HG03378 (cell line): ENCODE measurements around the gene TRMT112.

Experiments
- ATAC-seq: cut with Tn5 transposase; IDR thresholded peaks from one replicate; pipeline ENCODE4 v1.9.1; 2021; ENCODE audit warnings: mild to moderate bottlenecking, moderate library complexity; ENCODE audit not compliant: unreplicated experiment

TRMT112 gene

DNA sequence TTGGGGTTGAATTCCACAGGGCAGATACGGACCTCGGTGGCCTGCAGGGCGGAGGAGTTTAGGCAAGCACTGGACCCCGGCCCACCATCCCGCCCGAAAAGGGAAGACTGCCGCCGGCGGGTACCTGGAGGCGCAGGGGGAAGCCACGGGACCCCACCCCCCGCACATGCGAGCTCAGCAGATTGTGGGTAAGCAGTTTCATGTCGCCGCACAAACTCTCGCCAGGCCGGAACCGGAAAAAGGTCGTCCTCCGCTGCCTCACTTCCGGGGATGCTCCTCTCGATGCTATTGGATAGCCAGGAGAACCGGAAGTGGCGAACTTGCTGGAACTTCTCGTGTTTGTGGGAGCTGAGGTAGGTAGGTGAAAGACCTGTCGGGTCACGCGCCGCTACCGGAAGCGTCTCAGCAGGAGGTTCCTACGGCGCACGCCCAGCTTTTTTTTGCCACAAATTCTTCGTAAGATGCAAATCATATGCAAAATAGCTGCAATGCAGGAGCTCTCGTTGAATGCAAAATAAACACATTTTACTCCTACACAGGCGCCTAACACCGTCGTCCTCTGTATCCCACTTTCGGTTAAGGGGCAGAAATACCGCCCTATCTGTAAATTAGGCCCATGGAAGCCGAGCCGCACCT is at the start of gene TRMT112:
Gene TRMT112, minus strand, starts transcription at position 235 of the 636 bp plus-strand sequence. Its CDS starts 33 bp downstream, at position 202.
- ATAC-seq: peak; percentile 69

DNA sequence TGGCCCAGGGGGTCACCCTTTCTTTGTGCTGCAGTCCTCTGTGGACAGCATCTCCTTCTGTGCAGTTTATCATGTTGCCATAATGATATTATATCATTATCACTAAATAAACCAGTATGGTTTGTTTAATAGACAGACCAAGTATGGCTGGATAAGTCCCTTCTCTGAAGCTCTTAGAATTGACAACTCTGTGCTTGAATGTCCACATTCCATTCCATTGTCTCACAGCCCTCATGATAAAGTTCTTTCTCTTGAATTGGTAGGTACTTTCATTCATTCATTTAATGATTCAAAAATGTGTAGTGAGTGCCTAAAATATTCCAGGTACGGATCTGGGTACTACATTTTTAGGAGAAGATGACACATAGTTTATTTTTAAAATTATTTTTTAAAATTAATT is 49.4 kb upstream of the TRMT112 start:
- ATAC-seq: no peak

DNA sequence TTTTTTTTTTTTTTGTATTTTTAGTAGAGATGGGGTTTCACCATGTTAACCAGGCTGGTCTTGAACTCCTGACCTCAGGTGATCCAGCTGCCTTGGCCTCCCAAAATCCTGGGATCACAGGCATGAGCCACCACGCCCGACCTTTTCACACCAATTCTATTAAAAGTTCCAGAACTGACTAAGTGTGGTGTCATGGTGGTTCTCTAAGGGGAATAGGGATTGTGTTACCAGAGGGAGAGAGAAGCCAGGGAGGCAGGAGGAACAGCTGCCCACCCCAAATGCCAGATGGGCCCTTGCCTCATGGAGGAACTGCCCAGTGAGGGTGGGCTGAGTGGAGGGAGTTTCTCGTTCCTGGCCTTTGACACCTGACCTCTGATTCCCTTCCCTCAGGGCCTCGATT is 47.6 kb upstream of the TRMT112 start:
- no peak for ATAC-seq

DNA sequence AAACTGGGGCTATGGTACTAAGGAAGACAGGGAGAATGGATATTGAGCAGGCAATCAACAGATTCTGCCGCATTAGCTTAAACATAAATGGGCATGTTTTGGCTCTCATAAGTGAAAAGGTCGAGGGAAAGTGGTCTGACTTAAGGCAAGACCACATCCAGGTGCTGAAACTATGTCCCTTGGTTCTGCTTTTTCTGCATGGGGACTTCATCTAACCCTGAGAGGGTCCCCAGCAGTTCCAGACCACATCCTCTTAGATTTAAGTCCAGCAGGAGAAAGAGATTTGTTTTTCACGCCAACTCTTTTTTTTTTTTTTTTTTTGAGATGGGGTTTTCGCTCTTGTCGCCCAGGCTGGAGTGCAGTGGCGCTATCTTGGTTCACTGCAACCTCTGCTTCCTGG is 47.1 kb upstream of the TRMT112 start:
- ATAC-seq: no peak

DNA sequence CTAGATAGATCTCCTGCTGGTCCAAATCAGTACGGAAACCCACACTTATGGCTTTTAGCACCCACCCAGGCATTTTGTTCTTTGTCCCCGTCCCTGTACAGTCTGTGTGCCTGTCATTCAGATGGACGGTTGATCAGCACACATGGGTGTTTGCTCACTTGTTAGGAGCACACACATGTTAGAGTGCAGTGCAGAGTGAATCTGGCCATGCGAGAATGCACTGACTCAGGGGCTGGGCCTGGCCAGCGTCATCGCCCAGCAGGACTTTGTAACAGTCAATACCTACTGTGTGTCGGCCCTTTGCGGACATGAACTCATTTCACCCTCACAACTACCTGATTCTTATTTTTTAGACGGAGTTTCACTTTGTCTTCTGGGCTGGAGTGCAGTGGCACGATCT is 45.0 kb upstream of the TRMT112 start:
- ATAC-seq: no peak

DNA sequence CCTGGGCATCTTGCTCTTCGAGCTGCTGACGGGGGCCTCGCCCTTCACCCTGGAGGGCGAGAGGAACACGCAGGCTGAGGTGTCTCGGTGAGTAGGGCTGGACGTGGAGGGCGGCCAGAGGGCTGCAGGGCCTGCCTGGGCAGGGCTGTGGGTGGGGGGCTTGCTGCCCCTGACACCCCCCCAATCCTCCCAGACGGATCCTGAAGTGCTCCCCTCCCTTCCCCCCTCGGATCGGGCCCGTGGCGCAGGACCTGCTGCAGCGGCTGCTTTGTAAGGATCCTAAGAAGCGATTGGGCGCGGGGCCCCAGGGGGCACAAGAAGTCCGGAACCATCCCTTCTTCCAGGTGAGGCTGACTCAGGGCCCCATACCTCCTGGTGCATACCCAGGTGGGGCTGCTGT is 44.3 kb upstream of the TRMT112 start:
- ATAC-seq: no peak

DNA sequence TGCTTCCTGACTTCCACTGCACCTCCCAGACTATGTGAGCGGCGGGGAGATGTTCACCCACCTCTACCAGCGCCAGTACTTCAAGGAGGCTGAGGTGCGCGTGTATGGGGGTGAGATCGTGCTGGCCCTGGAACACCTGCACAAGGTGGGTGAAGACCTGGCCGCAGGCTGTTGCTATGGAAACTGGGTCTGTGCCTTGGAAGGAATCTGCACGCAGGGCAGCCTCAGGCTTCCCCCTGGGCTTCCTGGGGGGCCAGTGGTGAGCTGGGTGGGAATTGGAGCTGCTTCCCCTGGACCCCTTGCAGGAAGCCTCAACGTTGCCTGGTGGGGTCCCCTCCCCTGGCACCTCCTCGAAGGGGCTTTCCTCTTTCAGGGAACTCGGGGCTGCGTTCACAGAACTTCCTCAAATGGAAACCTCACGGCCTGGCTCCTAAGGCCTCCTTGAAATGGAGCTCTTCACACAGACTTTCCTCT is 43.1 kb upstream of the TRMT112 start:
- ATAC-seq: no peak

DNA sequence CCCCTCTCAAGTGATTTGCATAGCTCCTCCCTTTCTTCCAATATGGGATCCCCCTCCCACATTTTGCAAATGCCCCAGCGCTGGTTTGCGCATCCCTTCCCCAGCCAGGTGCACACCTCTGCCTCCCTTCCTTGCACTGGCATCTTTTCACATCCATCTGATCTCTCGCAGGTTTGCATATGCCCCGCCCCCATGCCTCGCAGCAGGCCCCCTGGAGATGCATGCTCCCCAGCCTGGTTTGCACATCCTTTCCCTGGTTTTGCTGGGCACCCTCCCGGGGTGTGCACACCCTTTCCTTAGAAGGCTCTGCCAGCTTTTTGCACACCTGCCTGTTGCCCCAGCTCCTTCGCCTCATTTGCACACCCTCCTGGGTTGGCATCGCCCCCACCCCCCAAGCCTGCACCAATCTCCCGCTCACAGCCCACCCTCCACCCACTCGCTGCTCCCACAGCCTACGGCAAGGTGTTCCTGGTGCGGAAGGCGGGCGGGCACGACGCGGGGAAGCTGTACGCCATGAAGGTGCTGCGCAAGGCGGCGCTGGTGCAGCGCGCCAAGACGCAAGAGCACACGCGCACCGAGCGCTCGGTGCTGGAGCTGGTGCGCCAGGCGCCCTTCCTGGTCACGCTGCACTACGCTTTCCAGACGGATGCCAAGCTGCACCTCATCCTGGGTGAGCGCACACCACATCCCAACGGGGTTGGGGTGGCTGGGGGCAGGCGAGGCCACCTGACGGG is 42.5 kb upstream of the TRMT112 start:
- no peak for ATAC-seq

DNA sequence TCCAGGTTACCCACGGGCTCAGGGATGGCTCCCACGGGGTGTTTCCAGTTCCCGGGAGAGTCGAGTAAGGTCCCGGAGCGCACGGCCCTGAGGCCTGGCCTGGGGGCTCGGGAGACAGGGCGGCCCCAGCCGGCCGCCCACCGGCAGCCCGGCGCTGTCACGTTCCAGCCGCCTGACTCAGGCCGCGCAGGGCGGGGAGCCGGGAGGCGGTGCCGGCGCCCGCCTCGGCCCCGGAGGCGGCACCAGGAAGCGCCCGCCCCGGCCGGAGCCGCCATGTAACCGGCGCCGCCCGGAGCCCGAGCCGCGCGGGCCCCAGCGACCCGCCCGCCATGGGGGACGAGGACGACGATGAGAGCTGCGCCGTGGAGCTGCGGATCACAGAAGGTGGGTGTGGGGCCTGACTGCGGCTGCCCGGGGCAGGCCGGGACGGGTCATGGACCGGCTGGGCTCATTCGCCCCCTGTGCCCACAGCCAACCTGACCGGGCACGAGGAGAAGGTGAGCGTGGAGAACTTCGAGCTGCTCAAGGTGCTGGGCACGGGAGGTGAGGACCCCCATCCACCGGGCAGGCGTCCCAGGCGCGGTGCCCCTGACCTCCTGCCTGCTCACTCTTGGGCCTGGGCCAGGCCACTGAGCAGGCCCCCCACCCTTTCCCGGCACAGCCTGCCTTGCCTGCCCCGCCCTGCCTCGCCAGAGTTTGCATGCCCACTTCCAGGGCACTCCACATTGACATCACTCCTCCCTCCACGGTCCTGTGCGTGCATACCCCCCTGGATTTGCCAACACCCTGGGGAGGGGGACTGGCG is 41.8 kb upstream of the TRMT112 start, which contains the start of gene RPS6KA4:
Gene RPS6KA4, plus strand, starts transcription at position 256 of the 805 bp plus-strand sequence. Its CDS starts 74 bp downstream, at position 330.
- ATAC-seq: no peak

DNA sequence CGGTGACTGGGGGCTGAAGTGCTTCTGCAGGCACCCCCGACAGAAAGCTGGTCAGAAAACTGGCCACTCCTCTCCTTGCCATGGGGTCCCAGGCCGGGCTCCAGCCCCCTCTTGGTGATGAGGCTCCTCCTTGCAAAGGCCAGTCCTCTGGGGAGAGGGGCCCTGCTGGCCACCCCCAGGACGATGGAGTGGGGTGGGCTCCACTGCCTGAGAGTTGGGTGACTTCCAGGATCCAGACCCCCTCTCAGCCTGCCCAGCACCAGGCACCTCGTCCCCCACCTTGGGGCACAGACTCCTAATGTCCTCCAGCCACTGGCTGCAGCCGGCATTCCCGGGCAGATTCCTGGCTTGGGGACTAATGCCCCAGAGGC is 41.2 kb upstream of the TRMT112 start:
- ATAC-seq: no peak

DNA sequence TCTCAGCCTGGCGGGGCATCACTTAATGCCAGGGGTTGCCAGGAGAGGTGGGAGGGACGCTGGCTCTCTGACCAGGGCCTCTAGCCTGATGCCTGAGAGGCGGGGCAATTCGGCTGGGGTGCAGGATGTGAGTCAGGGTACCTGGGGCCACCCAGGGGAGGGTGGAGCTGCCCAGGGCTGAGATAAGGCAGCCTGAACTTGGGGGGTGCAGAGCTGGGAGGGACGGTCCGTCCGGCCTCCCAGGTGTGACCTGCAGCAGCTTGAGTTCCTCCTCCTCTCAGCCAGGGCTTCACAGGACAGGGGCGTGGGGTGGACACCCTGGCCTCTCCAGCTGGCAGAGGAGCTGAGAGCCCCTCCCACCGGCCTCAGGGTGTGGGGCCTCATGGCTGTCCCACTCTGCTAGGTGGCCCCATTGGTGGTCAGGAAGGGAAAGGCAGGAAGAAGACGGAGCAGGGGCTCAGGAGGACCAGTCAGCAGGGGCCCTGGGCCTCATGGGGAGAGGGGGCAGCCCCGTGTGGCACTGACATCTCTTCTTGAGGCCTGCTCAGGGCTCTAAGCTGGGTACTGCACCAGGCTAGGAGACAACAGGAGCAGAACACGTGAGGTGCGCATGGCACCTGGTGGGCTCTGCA is 40.7 kb upstream of the TRMT112 start:
- ATAC-seq: no peak

DNA sequence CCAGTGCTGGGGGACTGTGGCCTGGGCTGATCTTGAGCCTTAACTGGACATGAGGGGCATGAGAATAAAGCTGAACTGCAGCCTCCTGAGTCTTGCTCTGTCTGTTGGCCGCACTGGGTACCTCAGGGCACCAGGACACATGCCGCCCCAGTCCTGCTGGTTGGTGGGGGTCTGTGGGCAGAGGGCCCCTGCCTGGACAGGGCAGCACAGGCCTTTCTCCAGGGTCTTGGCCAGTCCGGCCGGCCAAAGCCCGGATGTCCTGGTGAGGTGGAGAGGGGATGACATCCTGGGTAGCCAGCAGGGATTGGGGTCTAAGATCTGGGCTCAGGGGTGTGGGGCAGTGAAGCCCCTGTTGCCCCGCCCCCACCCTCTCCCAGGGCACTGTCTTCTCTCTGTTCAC is 40.1 kb upstream of the TRMT112 start:
- ATAC-seq: no peak

DNA sequence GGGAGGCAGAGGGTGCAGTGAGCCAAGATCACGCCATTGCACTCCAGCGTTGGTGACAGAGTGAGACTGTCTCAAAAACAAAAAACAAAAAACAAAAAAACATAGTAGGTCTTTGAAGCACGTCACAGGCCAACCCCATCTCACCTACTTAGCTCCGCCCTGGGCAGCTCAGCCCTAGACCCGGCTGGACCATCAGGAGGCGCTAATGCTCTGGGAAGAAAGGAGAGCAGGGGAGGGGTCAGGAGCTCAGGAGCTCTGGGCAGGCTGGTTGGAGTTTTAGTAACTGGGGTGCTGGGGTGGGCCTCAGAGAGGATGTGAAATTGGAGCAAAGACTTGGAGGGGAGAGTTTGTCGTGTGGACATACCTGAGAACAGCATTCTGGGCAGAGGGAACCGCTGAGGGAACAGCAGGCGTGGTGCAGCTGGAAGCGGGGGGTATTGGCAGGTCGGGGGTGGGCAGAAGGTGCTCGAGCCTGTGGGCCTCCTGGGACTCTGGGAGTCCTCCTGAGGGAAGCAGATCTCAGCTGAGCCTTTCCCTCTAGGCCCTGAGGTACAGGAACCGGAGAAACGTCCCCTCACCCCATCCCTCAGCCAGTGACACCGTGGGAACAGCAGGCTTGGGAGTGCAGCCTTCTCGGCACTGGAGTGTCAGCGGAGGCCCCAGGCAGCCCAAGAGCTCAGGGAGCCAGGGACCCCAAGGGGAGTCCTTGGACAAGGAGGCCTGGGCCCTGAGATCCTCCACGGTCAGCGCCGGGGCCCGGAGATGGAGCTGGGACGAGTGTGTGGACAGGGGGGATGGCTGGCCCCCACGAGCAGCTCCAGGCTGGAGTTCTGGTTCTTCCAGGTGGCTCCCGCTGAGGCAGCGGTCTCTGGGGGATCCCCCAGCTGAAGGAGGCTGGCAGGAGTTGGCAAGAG is 39.4 kb upstream of the TRMT112 start:
- no peak for ATAC-seq

DNA sequence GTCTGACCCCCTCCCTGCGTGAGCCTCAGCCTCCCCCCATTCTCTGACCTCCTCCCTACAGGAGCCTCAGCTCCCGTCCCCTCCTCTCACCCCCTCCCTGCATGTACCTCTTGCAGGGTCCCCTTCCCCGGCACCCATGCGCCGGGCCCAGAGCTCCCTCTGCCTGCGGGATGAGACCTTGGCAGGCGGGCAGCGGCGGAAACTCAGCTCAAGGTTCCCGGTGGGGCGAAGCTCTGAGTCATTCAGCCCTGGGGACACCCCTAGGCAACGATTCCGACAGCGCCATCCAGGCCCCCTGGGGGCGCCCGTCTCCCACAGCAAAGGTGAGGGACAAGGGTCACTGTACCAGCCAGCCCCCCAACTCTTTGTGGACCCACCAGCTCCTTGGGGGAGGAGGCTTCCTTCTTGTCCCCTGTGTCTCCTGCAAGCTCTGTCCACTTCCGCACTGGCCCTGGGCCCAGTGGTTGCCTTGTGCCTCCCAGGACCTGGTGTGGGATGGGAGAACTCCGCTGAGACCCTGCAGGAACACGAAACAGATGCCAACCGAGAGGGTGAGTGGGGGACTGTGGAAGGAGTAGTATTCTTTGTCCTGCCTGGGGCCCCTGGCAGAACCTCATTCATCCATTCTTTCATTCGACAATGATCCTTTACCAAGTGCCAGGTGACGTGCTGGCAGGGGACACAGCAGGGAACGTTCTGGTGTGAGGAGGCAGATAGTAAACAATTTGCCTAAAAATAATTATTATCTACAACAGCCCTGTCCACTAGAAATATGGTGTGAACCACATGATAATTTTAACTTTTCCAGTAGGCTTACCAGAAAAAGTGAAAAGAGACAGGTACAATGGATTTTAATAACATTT is 38.0 kb upstream of the TRMT112 start:
- ATAC-seq: no peak

DNA sequence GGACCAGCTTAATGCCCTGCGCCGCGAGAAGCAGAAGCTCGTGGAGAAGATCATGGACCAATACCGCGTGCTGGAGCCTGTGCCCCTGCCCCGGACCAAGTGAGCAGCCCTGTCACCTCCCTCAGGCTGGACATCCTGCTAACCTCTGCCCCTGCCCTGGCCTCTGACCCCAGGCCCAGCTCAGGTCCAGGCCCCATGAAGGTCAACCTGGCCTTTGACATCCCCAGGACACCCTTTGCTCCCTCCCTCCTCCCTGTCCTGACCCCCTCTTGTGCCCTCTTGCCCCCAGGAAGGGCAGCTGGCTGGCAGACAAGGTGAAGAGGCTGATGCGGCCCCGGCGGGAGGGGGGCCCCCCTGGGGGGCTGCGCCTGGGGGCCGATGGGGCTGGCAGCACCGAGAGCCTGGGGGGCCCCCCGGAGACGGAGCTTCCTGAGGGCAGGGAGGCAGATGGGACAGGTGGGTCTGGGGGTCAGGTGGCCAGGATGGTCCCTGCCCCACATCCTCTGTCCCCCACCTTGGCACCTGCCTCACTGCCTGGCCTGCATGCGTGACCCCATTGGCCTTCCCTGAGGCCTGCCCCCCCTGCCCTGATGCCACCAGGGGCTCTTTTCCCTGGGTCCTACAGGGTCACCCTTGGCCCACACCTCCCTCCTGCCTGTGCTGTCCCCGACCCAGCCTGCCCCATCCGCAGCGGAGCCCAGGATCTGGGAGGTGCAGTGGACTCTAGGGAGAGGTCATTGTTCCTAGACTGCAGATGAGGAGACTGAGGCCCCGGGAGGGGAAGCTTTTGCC is 36.6 kb upstream of the TRMT112 start:
- ATAC-seq: no peak

DNA sequence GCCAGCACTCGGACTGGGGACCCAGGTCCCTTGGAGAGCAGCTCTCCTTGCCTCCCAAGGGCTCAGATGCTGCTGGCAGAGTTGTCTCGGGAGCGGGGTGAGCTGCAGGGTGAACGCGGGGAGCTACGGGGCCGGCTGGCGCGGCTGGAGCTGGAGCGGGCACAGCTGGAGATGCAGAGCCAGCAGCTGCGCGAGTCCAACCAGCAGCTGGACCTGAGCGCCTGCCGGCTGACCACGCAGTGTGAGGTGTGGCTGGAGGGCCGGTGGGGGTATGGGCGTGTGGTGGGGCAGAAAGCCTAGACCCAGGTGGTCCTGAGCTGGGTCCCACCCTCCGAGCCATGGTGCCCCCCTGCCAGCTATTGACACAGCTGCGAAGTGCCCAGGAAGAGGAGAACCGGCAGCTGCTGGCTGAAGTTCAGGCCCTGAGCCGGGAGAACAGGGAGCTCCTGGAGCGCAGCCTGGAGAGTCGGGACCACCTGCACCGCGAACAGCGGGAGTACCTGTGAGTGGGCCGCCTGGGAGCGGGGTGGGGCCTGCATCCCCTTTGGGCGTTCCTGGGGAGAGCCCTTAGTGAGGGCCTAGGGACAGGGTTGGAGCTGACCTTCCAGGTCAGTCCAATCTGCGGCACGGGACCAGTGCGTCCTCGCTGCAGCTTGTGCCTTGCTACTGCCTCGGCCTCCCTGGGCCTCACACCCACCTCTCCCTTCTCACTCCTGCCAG is 35.8 kb upstream of the TRMT112 start:
- ATAC-seq: no peak

DNA sequence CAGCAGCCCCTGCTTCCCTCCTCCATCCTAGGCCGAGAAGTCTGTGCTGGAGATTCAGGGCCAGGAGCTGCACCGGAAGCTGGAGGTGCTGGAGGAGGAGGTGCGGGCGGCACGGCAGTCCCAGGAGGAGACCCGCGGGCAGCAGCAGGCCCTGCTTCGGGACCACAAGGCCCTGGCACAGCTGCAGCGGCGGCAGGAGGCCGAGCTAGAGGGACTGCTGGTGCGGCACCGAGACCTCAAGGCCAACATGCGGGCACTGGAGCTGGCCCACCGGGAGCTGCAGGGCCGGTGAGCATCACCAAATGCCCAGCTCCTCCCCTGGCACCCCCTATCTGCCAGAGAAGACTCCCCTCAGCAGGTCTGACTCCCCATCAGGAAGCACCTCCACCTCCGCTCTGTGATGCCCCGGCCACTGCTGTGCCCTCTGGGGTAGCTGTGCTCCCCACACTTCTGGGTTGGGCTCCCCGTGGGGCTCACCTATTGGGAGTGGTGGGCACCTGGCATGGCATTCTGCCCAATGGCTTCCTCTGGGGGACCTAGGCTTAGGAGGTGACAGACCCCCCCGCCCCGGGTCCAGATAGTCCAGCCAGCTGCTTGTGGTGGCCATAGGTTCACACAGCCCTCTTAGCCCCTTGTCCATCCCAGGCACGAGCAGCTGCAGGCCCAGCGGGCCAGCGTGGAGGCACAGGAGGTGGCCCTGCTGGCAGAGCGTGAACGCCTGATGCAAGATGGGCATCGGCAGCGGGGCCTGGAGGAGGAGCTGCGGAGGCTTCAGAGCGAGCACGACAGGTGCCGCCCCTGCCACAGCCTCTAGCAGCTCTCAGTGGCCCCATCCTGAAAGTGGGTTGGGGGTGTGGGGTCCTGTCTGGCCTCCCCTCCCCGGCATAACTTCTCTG is 35.0 kb upstream of the TRMT112 start:
- no peak for ATAC-seq
